Measurements from ENCODE around the gene CAMK2D. TPM values are rescaled to one million over a fixed set of nuclear protein-coding genes. Genes with fewer than 3 reads are reported as not detected.

CAMK2D gene
- total RNA-seq, 1 experiment from 2014 or later = 7.1 TPM

DNA sequence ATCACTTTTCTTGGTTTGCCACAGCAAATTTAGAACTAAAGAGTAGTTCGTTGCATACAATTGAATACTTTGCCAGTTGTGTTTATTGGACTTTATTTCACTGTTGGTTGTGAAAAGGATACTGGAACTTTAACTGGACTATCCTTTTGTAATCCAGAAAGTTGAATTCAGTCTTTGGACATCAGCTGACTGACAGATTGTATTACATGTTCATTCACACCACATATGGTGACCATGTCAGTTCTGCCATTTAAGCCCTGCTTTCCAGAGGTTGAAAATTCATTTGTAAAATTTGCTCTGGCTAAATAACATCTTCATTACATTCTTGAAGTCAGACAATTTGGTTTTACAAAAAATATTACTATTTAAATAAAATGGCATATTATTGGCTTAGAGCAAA is 251.7 kb downstream of the CAMK2D start:
- no peaks in the 10 kb centered on the region for H3K27me3 ChIP-seq (ENCODE audit: insufficient read depth, low read depth)
- no peaks in the 10 kb centered on the region for H3K9me3 ChIP-seq (ENCODE audit: insufficient read depth, low read depth)
- BruUV-seq (replicated peaks) = no TSS peak
- no peak overlapping the region for H2AFZ ChIP-seq
- H3K4me1 ChIP-seq (replicated peaks; ENCODE audit: insufficient read depth) = no peaks in the 10 kb centered on the region
- H4K20me1 ChIP-seq (ENCODE audit: insufficient read depth) = no peaks in the 10 kb centered on the region
- no peaks in the 10 kb centered on the region for H3F3A ChIP-seq (ENCODE audit: insufficient read depth, low read depth)
- CTCF ChIA-PET = no interaction called here
- H3K36me3 ChIP-seq (ENCODE audit: low read depth) = no peaks in the 10 kb centered on the region
- no peaks in the 10 kb centered on the region for H3K79me2 ChIP-seq (ENCODE audit: low read depth)
- H3K4me2 ChIP-seq = no peak overlapping the region
- no peak for TF ChIP-seq CTCF (conservative IDR thresholded peaks at IDR 0.05)
- no peak for TF ChIP-seq EZH2 (IDR thresholded peaks at IDR 0.05; ENCODE audit: low read depth)
- H3K27ac ChIP-seq = no peak overlapping the region
- DNase-seq = no peak
- no peak overlapping the region for H3K4me3 ChIP-seq
- POLR2A ChIA-PET (ENCODE audit: unreplicated experiment) = no interaction called here
- intact Hi-C loops (cut with micrococcal nuclease; ENCODE audit: unreplicated experiment) = no loop called here
- H3K9me2 ChIP-seq (ENCODE audit: insufficient read depth) = no peaks in the 10 kb centered on the region

GRCh38 chr4:113505044-113505443 is 256.5 kb downstream of the CAMK2D start:
- ChIA-PET POLR2A (ENCODE audit: unreplicated experiment) (no interaction called here), CTCF (no interaction called here)
- intact Hi-C loops (cut with micrococcal nuclease; ENCODE audit: unreplicated experiment) = no loop called here
- Histone ChIP-seq H3K27ac (no peak overlapping the region), H3K4me1 (replicated peaks; ENCODE audit: insufficient read depth) (no peaks in the 10 kb centered on the region), H3K9me3 (ENCODE audit: insufficient read depth, low read depth) (no peaks in the 10 kb centered on the region), H3K36me3 (ENCODE audit: low read depth) (no peaks in the 10 kb centered on the region), H4K20me1 (ENCODE audit: insufficient read depth) (no peaks in the 10 kb centered on the region), H3K79me2 (ENCODE audit: low read depth) (no peaks in the 10 kb centered on the region), H3K27me3 (ENCODE audit: insufficient read depth, low read depth) (no peaks in the 10 kb centered on the region), H3K4me3 (no peak overlapping the region), H3F3A (ENCODE audit: insufficient read depth, low read depth) (no peaks in the 10 kb centered on the region), H3K9me2 (ENCODE audit: insufficient read depth) (no peaks in the 10 kb centered on the region), H2AFZ (no peak overlapping the region), H3K4me2 (no peak overlapping the region)
- no peak for DNase-seq
- BruUV-seq (replicated peaks) = no TSS peak
- TF ChIP-seq EZH2 (IDR thresholded peaks at IDR 0.05; ENCODE audit: low read depth) (no peak), CTCF (conservative IDR thresholded peaks at IDR 0.05) (no peak)

- Histone ChIP-seq H3K9me2 (ENCODE audit: insufficient read depth) (no peaks in the 10 kb centered on the region), H3K4me2 (no peak overlapping the region), H3K36me3 (ENCODE audit: low read depth) (no peaks in the 10 kb centered on the region), H4K20me1 (ENCODE audit: insufficient read depth) (no peaks in the 10 kb centered on the region), H3K9me3 (ENCODE audit: insufficient read depth, low read depth) (no peaks in the 10 kb centered on the region), H3K27me3 (ENCODE audit: insufficient read depth, low read depth) (no peaks in the 10 kb centered on the region), H3K4me3 (no peak overlapping the region), H3K79me2 (ENCODE audit: low read depth) (no peaks in the 10 kb centered on the region), H3F3A (ENCODE audit: insufficient read depth, low read depth) (no peaks in the 10 kb centered on the region), H3K4me1 (replicated peaks; ENCODE audit: insufficient read depth) (no peaks in the 10 kb centered on the region), H2AFZ (no peak overlapping the region), H3K27ac (no peak overlapping the region)
- POLR2A ChIA-PET (ENCODE audit: unreplicated experiment) = no interaction called here
- intact Hi-C loops (cut with micrococcal nuclease; ENCODE audit: unreplicated experiment) = no loop called here
- BruUV-seq (replicated peaks) = no TSS peak
- DNase-seq = no peak
- no peak for TF ChIP-seq CTCF (conservative IDR thresholded peaks at IDR 0.05)
- CTCF ChIA-PET = no interaction called here
Observed at GRCh38 chr4:113504422-113504821, 257.1 kb downstream of the CAMK2D start.

All from PC-9 (cell line).